GM10847 (cell line): ENCODE data around the gene LTV1.

Experiments used
- POLR2A ChIP-seq: IDR thresholded peaks from 2 replicates; pipeline ENCODE4 v1.6.1; 2011; ENCODE audit not compliant: insufficient read length; ENCODE audit errors: extremely low read depth

Gene LTV1

GRCh38 chr6:143842902-143843676 is at the start of gene LTV1:
LTV1 (plus strand) TSS chr6:143843338; CDS start chr6:143843478, 140 bp downstream.
- peak; percentile 63 for TF ChIP-seq POLR2A

GRCh38 chr6:143802833-143803565 is 40.1 kb upstream of the LTV1 start:
- TF ChIP-seq POLR2A, result no peak

GRCh38 chr6:143803769-143804568 is 39.2 kb upstream of the LTV1 start:
- TF ChIP-seq POLR2A, result no peak

- TF ChIP-seq POLR2A, result no peak
These were observed 38.3 kb upstream of the LTV1 start for GRCh38 chr6:143804835-143805239.

- no peak for TF ChIP-seq POLR2A
These were observed 36.6 kb upstream of the LTV1 start for GRCh38 chr6:143806282-143807102.

- TF ChIP-seq POLR2A, result no peak
These were observed 35.9 kb upstream of the LTV1 start for GRCh38 chr6:143807103-143807772.

GRCh38 chr6:143810745-143811144 is 32.4 kb upstream of the LTV1 start:
- TF ChIP-seq POLR2A, result no peak

- no peak for TF ChIP-seq POLR2A
These were observed 31.5 kb upstream of the LTV1 start for GRCh38 chr6:143811501-143812157.

- no peak for TF ChIP-seq POLR2A
These were observed 25.5 kb upstream of the LTV1 start for GRCh38 chr6:143817621-143818020.

- no peak for TF ChIP-seq POLR2A
These were observed 21.8 kb upstream of the LTV1 start for GRCh38 chr6:143821359-143821758.

GRCh38 chr6:143822584-143823024 is 20.5 kb upstream of the LTV1 start:
- no peak for TF ChIP-seq POLR2A

GRCh38 chr6:143823548-143823947 is 19.6 kb upstream of the LTV1 start:
- TF ChIP-seq POLR2A, result no peak

- no peak for TF ChIP-seq POLR2A
These were observed 14.6 kb upstream of the LTV1 start for GRCh38 chr6:143828572-143828971.

GRCh38 chr6:143836150-143836549 is 7.0 kb upstream of the LTV1 start:
- TF ChIP-seq POLR2A, result no peak

GRCh38 chr6:143838395-143838794 is 4.7 kb upstream of the LTV1 start:
- no peak for TF ChIP-seq POLR2A
